HCT116 (cell line): ENCODE measurements around the gene SLC25A33. TPM values are rescaled to one million over a fixed set of nuclear protein-coding genes. Genes with fewer than 3 reads are reported as not detected.
"Not testable (repeated sequence)": the region's sequence is repeated elsewhere in the genome, so short reads cannot be mapped to it uniquely, and the experiment has no call there.

Experiments used
- ATAC-seq: fragments of 200-7000 bp; cut with Tn5 transposase; 2 replicates; pipeline ENCODE4 v1.9.1; 2020; ENCODE audit warnings: mild to moderate bottlenecking, moderate library complexity
- BruUV-seq: library from RNA; stranded (reverse); fragments of 400-500 nt; replicated peaks from 2 replicates; lab custom pipeline; 2021; lab: Mats Ljungman, UMichigan
- CTCF ChIA-PET: fragments of 300-600 bp; sonication (Branson Sonifier 250); formaldehyde crosslinking; loops from one replicate; lab custom pipeline; 2021; ENCODE audit warnings: antibody characterized with exemption; lab: Charles Lee
- POLR2A ChIA-PET: fragments of 300-600, 350-600 bp; sonication (Branson Sonifier 250); formaldehyde crosslinking; loops from one replicate; lab custom pipeline; 2021; ENCODE audit warnings: antibody characterized with exemption; lab: Charles Lee
- RAD21 ChIA-PET, 2 experiments: fragments of 300-600 bp; sonication (Branson Sonifier 250); formaldehyde crosslinking; loops; one replicate each; lab custom pipeline; 2023; ENCODE audit warnings: low total read pairs in 2 of 2; ENCODE audit not compliant: uncharacterized antibody in 2 of 2, unreplicated experiment in 2 of 2, low non-redundant PET in 1 of 2; lab: Charles Lee
- DNase-seq: peaks from one replicate; pipeline ENCODE4 v3.0.0-alpha.2; 2010; ENCODE audit warnings: low read depth, low spot score
- H2AFZ ChIP-seq: fragments of 200-600 bp; shearing (Covaris generic), sonication (generic); 2 replicates; pipeline ENCODE4 v1.6.1; 2017; ENCODE audit warnings: low read depth, mixed run types, mixed read lengths, antibody characterized with exemption, low read length; ENCODE audit not compliant: poor library complexity, severe bottlenecking
- H3K27ac ChIP-seq: 2 replicates; pipeline ENCODE4 v1.5.1; 2012; ENCODE audit warnings: low read depth, low read length
- H3K27me3 ChIP-seq: fragments of 200-600 bp; sonication (generic); 2 replicates; pipeline ENCODE4 v1.6.1; 2016; ENCODE audit warnings: mixed run types, low read length, mixed read lengths; ENCODE audit not compliant: insufficient read depth
- H3K36me3 ChIP-seq, 2 experiments: fragments of 200-500 bp in 1 of 2; fragments of 200-600 bp in 1 of 2; sonication (Bioruptor generic) in 1 of 2; sonication (generic) in 1 of 2; 2 replicates each; pipeline versions ENCODE4 v1.5.1 to v1.6.1; 2014 to 2016; ENCODE audit warnings: low read length in 2 of 2, inconsistent platforms in 1 of 2, mixed read lengths in 1 of 2, mixed run types in 1 of 2; ENCODE audit not compliant: insufficient read depth in 2 of 2, control insufficient read depth in 1 of 2
- H3K4me1 ChIP-seq, 2 experiments: fragments of 200-600 bp in 1 of 2; sonication (generic) in 1 of 2; 2 replicates each; pipeline versions ENCODE4 v1.5.1 to v1.6.1; 2012 to 2017; ENCODE audit warnings: low read length in 2 of 2, inconsistent platforms in 1 of 2, mild to moderate bottlenecking in 1 of 2, mixed read lengths in 1 of 2, mixed run types in 1 of 2, moderate library complexity in 1 of 2; ENCODE audit not compliant: insufficient read depth in 2 of 2, control insufficient read depth in 1 of 2
- H3K4me2 ChIP-seq: fragments of 200-600 bp; sonication (generic); 2 replicates; pipeline ENCODE4 v1.6.1; 2017; ENCODE audit warnings: mixed run types, low read length, mixed read lengths
- H3K4me3 ChIP-seq, 2 experiments: fragments of 200-600 bp in 1 of 2; sonication (generic) in 1 of 2; replicated peaks in 1 of 2; 2 replicates each; pipeline ENCODE4 v1.5.1; 2011 to 2016; ENCODE audit warnings: low read length in 2 of 2, control low read depth in 1 of 2, low read depth in 1 of 2, mild to moderate bottlenecking in 1 of 2, mixed read lengths in 1 of 2, mixed run types in 1 of 2
- H3K79me2 ChIP-seq: fragments of 200-600 bp; sonication (generic); 2 replicates; pipeline ENCODE4 v1.6.1; 2017; ENCODE audit warnings: mild to moderate bottlenecking, mixed run types, low read length, moderate library complexity, mixed read lengths; ENCODE audit not compliant: insufficient read depth
- H3K9ac ChIP-seq: fragments of 200-600 bp; sonication (generic); 2 replicates; pipeline ENCODE4 v1.6.1; 2016; ENCODE audit warnings: low read length, mixed read lengths
- H3K9me2 ChIP-seq: fragments of 200-600 bp; sonication (generic), shearing (Covaris generic); 2 replicates; pipeline ENCODE4 v1.6.1; 2017; ENCODE audit warnings: mixed run types, mild to moderate bottlenecking, moderate library complexity; ENCODE audit not compliant: insufficient read depth
- H3K9me3 ChIP-seq, 2 experiments: fragments of 200-500 bp in 1 of 2; fragments of 200-600 bp in 1 of 2; sonication (Bioruptor generic) in 1 of 2; sonication (generic) in 1 of 2; 2 replicates each; pipeline ENCODE4 v1.6.1; 2014 to 2017; ENCODE audit warnings: low read length in 2 of 2, mixed read lengths in 2 of 2, inconsistent platforms in 1 of 2, low read depth in 1 of 2, mild to moderate bottlenecking in 1 of 2, mixed run types in 1 of 2, moderate library complexity in 1 of 2; ENCODE audit not compliant: control insufficient read depth in 1 of 2, insufficient read depth in 1 of 2
- H4K20me1 ChIP-seq: fragments of 200-600 bp; sonication (generic), shearing (Covaris generic); 2 replicates; pipeline ENCODE4 v1.6.1; 2017; ENCODE audit warnings: mixed run types, mild to moderate bottlenecking, moderate library complexity; ENCODE audit not compliant: insufficient read depth
- ATF3 ChIP-seq: IDR thresholded peaks from 2 replicates; pipeline ENCODE4 v1.6.1; 2012
- CEBPB ChIP-seq: IDR thresholded peaks from 2 replicates; pipeline ENCODE4 v1.6.1; 2012; ENCODE audit warnings: low read depth
- CTCF ChIP-seq, 3 experiments: fragments of 200-600 bp in 1 of 3; sonication (generic) in 1 of 3; IDR thresholded peaks in 2 of 3; conservative IDR thresholded peaks in 1 of 3; 2 replicates each; pipeline ENCODE4 v1.5.1; 2012 to 2017; ENCODE audit warnings: low read depth in 2 of 3, low read length in 2 of 3, antibody characterized with exemption in 1 of 3, borderline replicate concordance in 1 of 3, control low read depth in 1 of 3, mild to moderate bottlenecking in 1 of 3, mixed read lengths in 1 of 3, mixed run types in 1 of 3, moderate library complexity in 1 of 3; ENCODE audit not compliant: insufficient read depth in 1 of 3
- ELF1 ChIP-seq: IDR thresholded peaks from 2 replicates; pipeline ENCODE4 v1.6.1; 2012; ENCODE audit warnings: low read depth, borderline replicate concordance
- EZH2phosphoT487 ChIP-seq: fragments of 200-600 bp; IDR thresholded peaks from 2 replicates; pipeline ENCODE4 v1.6.1; 2018; ENCODE audit warnings: antibody characterized with exemption, borderline replicate concordance
- FOSL1 ChIP-seq: IDR thresholded peaks from 2 replicates; pipeline ENCODE4 v1.6.1; 2012; ENCODE audit warnings: low read depth
- JUND ChIP-seq: IDR thresholded peaks from 2 replicates; pipeline ENCODE4 v1.6.1; 2012
- POLR2A ChIP-seq: IDR thresholded peaks from 2 replicates; pipeline ENCODE4 v1.7.0; 2011; ENCODE audit warnings: borderline replicate concordance; ENCODE audit not compliant: insufficient read depth, insufficient read length; ENCODE audit errors: extremely low read depth
- RAD21 ChIP-seq: IDR thresholded peaks from 2 replicates; pipeline ENCODE4 v1.6.1; 2012; ENCODE audit warnings: low read depth, mild to moderate bottlenecking
- TCF7L2 ChIP-seq: IDR thresholded peaks from 2 replicates; pipeline ENCODE4 v1.7.0; 2011; ENCODE audit warnings: borderline replicate concordance, inconsistent platforms; ENCODE audit not compliant: insufficient read depth, insufficient read length; ENCODE audit errors: extremely low read depth
- YY1 ChIP-seq: IDR thresholded peaks from 2 replicates; pipeline ENCODE4 v1.6.1; 2011; ENCODE audit warnings: low read length, low read depth, moderate library complexity, mild to moderate bottlenecking; ENCODE audit not compliant: insufficient replicate concordance; ENCODE audit errors: extremely low read depth
- ZFX ChIP-seq: fragments of 450-650 bp; IDR thresholded peaks from 2 replicates; pipeline ENCODE4 v1.6.1; 2017
- intact Hi-C: fragments of 100-400 bp; cut with micrococcal nuclease; formaldehyde crosslinking; loops from 2 replicates; pipeline ENCODE4 v1.10.0; 2022
- total RNA-seq: library from RNA; stranded (reverse); gene quantifications from one replicate; pipeline ENCODE4 v1.2.1, GENCODE V29; 2021; ENCODE audit not compliant: unreplicated experiment

SLC25A33 gene
- total RNA-seq, 1 experiment from 2014 or later = 9.8 TPM

- ChIA-PET CTCF (interaction anchor here (0.5 to 1.3 kb wide), 2 partner anchors 8 to 22 kb away, joined by 3 read pairs; partner anchors contain the start of gene SLC25A33), RAD21 (no interaction called here), POLR2A (no interaction called here)
- Histone ChIP-seq H3K9ac (no peak overlapping the region), H3K9me3 (no peaks in the 10 kb centered on the region), H3K27me3 (no peaks in the 10 kb centered on the region), H2AFZ (no peak overlapping the region), H3K4me1 (peaks cover 2 to 4% of the 10 kb centered on the region in 2 experiments; a peak in 2 of 4 replicates), H3K4me3 (no peak overlapping the region), H3K36me3 (peaks cover 13 to 41% of the 10 kb centered on the region in 2 experiments), H3K27ac (no peak overlapping the region), H3K79me2 (peaks cover 74% of the 10 kb centered on the region), H4K20me1 (peaks cover 7% of the 10 kb centered on the region; the same call in 1 of the 2 replicates), H3K4me2 (no peak overlapping the region), H3K9me2 (no peaks in the 10 kb centered on the region)
- DNase-seq (no peak), ATAC-seq (no peak)
- BruUV-seq = no TSS peak
- no peak for TF ChIP-seq ELF1
- no peak for TF ChIP-seq ZFX
- no peak for TF ChIP-seq EZH2phosphoT487
- no peak for TF ChIP-seq ATF3
- TF ChIP-seq CEBPB = no peak
- no peak for TF ChIP-seq JUND
- no peak for TF ChIP-seq CTCF (IDR thresholded peaks at IDR 0.05 in 2 of 3, conservative IDR thresholded peaks at IDR 0.05 in 1 of 3; ENCODE audit: borderline replicate concordance in 1 of 3, insufficient read depth in 1 of 3, low read depth in 2 of 3, low read length in 2 of 3)
- intact Hi-C loops = no loop called here
Measured at GRCh38 chr1:9561429-9561828, 22.2 kb downstream of the SLC25A33 start.

GRCh38 chr1:9569267-9569666, 30.0 kb downstream of the SLC25A33 start:
- H3K4me2 ChIP-seq = no peak overlapping the region
- ATAC-seq (no peak), DNase-seq (no peak)
- peaks cover 3 to 9% of the 10 kb centered on the region in 2 experiments for H3K36me3 ChIP-seq
- TF ChIP-seq YY1 = no peak
- TF ChIP-seq EZH2phosphoT487 = no peak
- no peak for TF ChIP-seq POLR2A
- no peak for TF ChIP-seq FOSL1
- no peak for TF ChIP-seq TCF7L2
- TF ChIP-seq CEBPB = no peak
- TF ChIP-seq RAD21 = no peak
- no peaks in the 10 kb centered on the region for H3K27me3 ChIP-seq
- no peak overlapping the region for H3K4me3 ChIP-seq
- ChIA-PET RAD21 (no interaction called here), CTCF (interaction anchor here (1.2 kb wide), 1 partner anchor 335 kb away, joined by 6 read pairs; the partner anchor contains the start of gene H6PD), POLR2A (no interaction called here)
- no peak overlapping the region for H2AFZ ChIP-seq
- H4K20me1 ChIP-seq = no peaks in the 10 kb centered on the region
- no peaks in the 10 kb centered on the region for H3K9me3 ChIP-seq
- no peak overlapping the region for H3K9ac ChIP-seq
- no peak overlapping the region for H3K27ac ChIP-seq
- no peaks in the 10 kb centered on the region for H3K9me2 ChIP-seq
- intact Hi-C loops = no loop called here
- H3K4me1 ChIP-seq = no peaks in the 10 kb centered on the region
- no TSS peak for BruUV-seq
- peaks cover 27% of the 10 kb centered on the region for H3K79me2 ChIP-seq

GRCh38 chr1:9570886-9571529, 31.7 kb downstream of the SLC25A33 start:
- H3K27ac ChIP-seq, H3K4me3 ChIP-seq, H3K9me3 ChIP-seq, BruUV-seq, H3K9ac ChIP-seq, H4K20me1 ChIP-seq, H3K36me3 ChIP-seq, POLR2A ChIA-PET, H3K4me2 ChIP-seq, H3K4me1 ChIP-seq, H2AFZ ChIP-seq, RAD21 ChIA-PET, H3K9me2 ChIP-seq, H3K27me3 ChIP-seq, DNase-seq, ATAC-seq: not testable (repeated sequence)
- intact Hi-C loops = loop anchor here (5.0 kb wide), 1 partner anchor 304 kb away; no protein-coding TSS in a partner anchor
- peaks cover 18% of the 10 kb centered on the region for H3K79me2 ChIP-seq
- CTCF ChIA-PET = interaction anchor here (0.9 to 1.7 kb wide), 2 partner anchors 73 to 75 kb away, joined by 4 read pairs; no protein-coding TSS in a partner anchor
